ENCODE data around the gene MYCBPAP.

MYCBPAP gene

GRCh38 chr17:50514388-50514787, 6.1 kb downstream of the MYCBPAP start:
- no peaks in the 10 kb centered on the region for H3K36me3 ChIP-seq (ENCODE audit: control insufficient read depth, insufficient read depth, low read length)
- no peak for TF ChIP-seq CTCF (IDR thresholded peaks at IDR 0.05; ENCODE audit: insufficient read depth, low read length, poor library complexity, severe bottlenecking)
- no peak for DNase-seq (ENCODE audit: extremely low read depth, insufficient read length)
- H3K27me3 ChIP-seq (replicated peaks; ENCODE audit: control insufficient read depth, insufficient read depth, low read length) = no peaks in the 10 kb centered on the region
- no peak overlapping the region for H3K4me3 ChIP-seq (replicated peaks; ENCODE audit: low read depth, low read length)

GRCh38 chr17:50514936-50515702, 6.9 kb downstream of the MYCBPAP start:
- no peaks in the 10 kb centered on the region for H3K36me3 ChIP-seq (ENCODE audit: control insufficient read depth, insufficient read depth, low read length)
- TF ChIP-seq CTCF (IDR thresholded peaks at IDR 0.05; ENCODE audit: insufficient read depth, low read length, poor library complexity, severe bottlenecking) = no peak
- no peaks in the 10 kb centered on the region for H3K27me3 ChIP-seq (replicated peaks; ENCODE audit: control insufficient read depth, insufficient read depth, low read length)
- DNase-seq (ENCODE audit: extremely low read depth, insufficient read length) = no peak
- H3K4me3 ChIP-seq (replicated peaks; ENCODE audit: low read depth, low read length) = no peak overlapping the region

- no peak overlapping the region for H3K4me3 ChIP-seq (replicated peaks; ENCODE audit: low read depth, low read length)
- TF ChIP-seq CTCF (IDR thresholded peaks at IDR 0.05; ENCODE audit: insufficient read depth, low read length, poor library complexity, severe bottlenecking) = no peak
- no peaks in the 10 kb centered on the region for H3K27me3 ChIP-seq (replicated peaks; ENCODE audit: control insufficient read depth, insufficient read depth, low read length)
- no peak for DNase-seq (ENCODE audit: extremely low read depth, insufficient read length)
- H3K36me3 ChIP-seq (ENCODE audit: control insufficient read depth, insufficient read depth, low read length) = no peaks in the 10 kb centered on the region
Observed at GRCh38 chr17:50517011-50517410, 8.8 kb downstream of the MYCBPAP start.

- no peaks in the 10 kb centered on the region for H3K36me3 ChIP-seq (ENCODE audit: control insufficient read depth, insufficient read depth, low read length)
- no peak overlapping the region for H3K4me3 ChIP-seq (replicated peaks; ENCODE audit: low read depth, low read length)
- H3K27me3 ChIP-seq (replicated peaks; ENCODE audit: control insufficient read depth, insufficient read depth, low read length) = no peaks in the 10 kb centered on the region
- no peak for TF ChIP-seq CTCF (IDR thresholded peaks at IDR 0.05; ENCODE audit: insufficient read depth, low read length, poor library complexity, severe bottlenecking)
- DNase-seq (ENCODE audit: extremely low read depth, insufficient read length) = no peak
Observed at GRCh38 chr17:50517504-50518383, 9.5 kb downstream of the MYCBPAP start.

DNA sequence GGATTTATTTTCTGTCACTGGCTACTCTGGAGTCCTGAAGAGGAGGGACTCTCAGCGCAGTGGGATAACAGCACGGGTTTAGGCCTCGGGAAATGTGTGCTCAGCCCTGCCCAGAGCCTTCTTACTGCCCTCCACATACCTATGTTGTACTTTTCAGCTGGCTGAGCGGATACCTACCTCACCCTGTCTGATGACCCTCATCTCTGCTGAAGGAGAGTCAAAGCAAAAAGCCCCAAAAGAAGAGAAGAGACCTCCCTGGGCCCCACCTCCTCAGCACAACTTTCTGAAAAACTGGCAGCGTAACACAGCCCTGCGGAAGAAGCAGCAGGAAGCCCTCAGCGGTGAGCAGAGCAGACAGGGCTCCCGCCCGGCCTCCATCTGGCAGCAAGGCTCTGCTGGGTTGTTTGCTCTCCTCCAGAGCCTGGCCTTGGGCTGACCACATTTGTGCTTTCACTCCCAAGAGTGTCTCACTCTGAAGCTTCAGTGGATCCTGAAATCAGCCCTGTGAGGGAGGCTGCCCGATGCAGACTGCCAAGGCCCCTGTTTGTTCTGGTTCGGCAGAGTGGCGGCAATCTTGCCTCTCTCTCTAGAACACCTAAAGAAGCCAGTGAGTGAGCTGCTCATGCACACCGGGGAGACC, 10.3 kb downstream of the MYCBPAP start:
- Histone ChIP-seq H3K36me3 (ENCODE audit: control insufficient read depth, insufficient read depth, low read length) (no peaks in the 10 kb centered on the region), H3K27me3 (replicated peaks; ENCODE audit: control insufficient read depth, insufficient read depth, low read length) (no peaks in the 10 kb centered on the region), H3K4me3 (replicated peaks; ENCODE audit: low read depth, low read length) (no peak overlapping the region)
- DNase-seq (ENCODE audit: extremely low read depth, insufficient read length) = no peak
- no peak for TF ChIP-seq CTCF (IDR thresholded peaks at IDR 0.05; ENCODE audit: insufficient read depth, low read length, poor library complexity, severe bottlenecking)

Data from GM06990 (cell line).